Dermis blood vessel endothelial cell (primary cell): Measurements from ENCODE around the gene TOMM70. TPM values are rescaled to one million over a fixed set of nuclear protein-coding genes. Genes with fewer than 3 reads are reported as not detected.
"Not testable (repeated sequence)": the region's sequence is repeated elsewhere in the genome, so short reads cannot be mapped to it uniquely, and the experiment has no call there.

Experiments used
- DNase-seq: peaks from one replicate; pipeline ENCODE4 v3.0.0; 2010
- total RNA-seq: library from RNA; depleted of rRNA; stranded (reverse); fragments of >200 nt; gene quantifications from 2 replicates; pipeline ENCODE4 v1.2.3, GENCODE V29; 2014

TOMM70 gene
- 38.3 and 49.0 TPM in 2 replicates for total RNA-seq

- DNase-seq, result peak; percentile 97
These were observed at the start of gene TOMM70, which contains the start of gene LNP1 for GRCh38 chr3:100400780-100401673. TSS of gene TOMM70 (minus strand) at chr3:100401089. CDS start at chr3:100400949, 140 bp downstream. TSS of gene LNP1 (plus strand) at chr3:100401539. CDS start at chr3:100429730, 28,191 bp downstream.

GRCh38 chr3:100449214-100449613, 48.3 kb upstream of the TOMM70 start:
- no peak for DNase-seq

GRCh38 chr3:100448079-100448478, 47.2 kb upstream of the TOMM70 start:
- DNase-seq, result no peak

GRCh38 chr3:100447067-100447466, 46.2 kb upstream of the TOMM70 start:
- not testable (repeated sequence) for DNase-seq

- DNase-seq, result no peak
These were observed 42.8 kb upstream of the TOMM70 start for GRCh38 chr3:100443690-100444089.

- DNase-seq, result no peak
These were observed 40.0 kb upstream of the TOMM70 start for GRCh38 chr3:100440895-100441294.

GRCh38 chr3:100438623-100438974, 37.7 kb upstream of the TOMM70 start:
- peak; percentile 14 for DNase-seq

- no peak for DNase-seq
These were observed 37.1 kb upstream of the TOMM70 start for GRCh38 chr3:100437721-100438622.

- DNase-seq, result no peak
These were observed 36.1 kb upstream of the TOMM70 start for GRCh38 chr3:100436951-100437350.

GRCh38 chr3:100429187-100429716, 28.4 kb upstream of the TOMM70 start:
- no peak for DNase-seq

- peak; percentile 56 for DNase-seq
These were observed 26.8 kb upstream of the TOMM70 start for GRCh38 chr3:100427699-100428098.

GRCh38 chr3:100426067-100426682, 25.3 kb upstream of the TOMM70 start:
- DNase-seq, result no peak

GRCh38 chr3:100425316-100425715, 24.4 kb upstream of the TOMM70 start:
- DNase-seq, result peak; percentile 6

GRCh38 chr3:100424261-100424660, 23.4 kb upstream of the TOMM70 start:
- no peak for DNase-seq

- no peak for DNase-seq
These were observed 22.7 kb upstream of the TOMM70 start for GRCh38 chr3:100423611-100424010.

GRCh38 chr3:100420885-100421284, 20.0 kb upstream of the TOMM70 start:
- no peak for DNase-seq

GRCh38 chr3:100419406-100419805, 18.5 kb upstream of the TOMM70 start:
- DNase-seq, result no peak

GRCh38 chr3:100416863-100417262, 16.0 kb upstream of the TOMM70 start:
- no peak for DNase-seq

GRCh38 chr3:100416176-100416575, 15.3 kb upstream of the TOMM70 start:
- peak; percentile 15 for DNase-seq

GRCh38 chr3:100413613-100414012, 12.7 kb upstream of the TOMM70 start:
- no peak for DNase-seq

- no peak for DNase-seq
These were observed 12.2 kb upstream of the TOMM70 start for GRCh38 chr3:100412912-100413590.
